AG20443 (cell line): ENCODE measurements around the gene PTPRT.
"Not testable (repeated sequence)": the region's sequence is repeated elsewhere in the genome, so short reads cannot be mapped to it uniquely, and the experiment has no call there.

Experiments used
- DNase-seq: peaks from one replicate; pipeline ENCODE4 v3.0.0; 2012; ENCODE audit warnings: low spot score, mixed read lengths

PTPRT gene

GRCh38 chr20:42281801-42282200 is 907.9 kb downstream of the PTPRT start:
- no peak for DNase-seq

- no peak for DNase-seq
Observed at GRCh38 chr20:42276718-42277602, 912.7 kb downstream of the PTPRT start.

GRCh38 chr20:42274986-42275385 is 914.7 kb downstream of the PTPRT start:
- no peak for DNase-seq

GRCh38 chr20:42272516-42272915 is 917.2 kb downstream of the PTPRT start:
- DNase-seq, result no peak

GRCh38 chr20:42270539-42270938 is 919.2 kb downstream of the PTPRT start:
- no peak for DNase-seq

GRCh38 chr20:42267793-42268384 is 921.8 kb downstream of the PTPRT start:
- DNase-seq, result no peak

- DNase-seq, result no peak
Observed at GRCh38 chr20:42261766-42262270, 927.9 kb downstream of the PTPRT start.

GRCh38 chr20:42260184-42260583 is 929.5 kb downstream of the PTPRT start:
- DNase-seq, result no peak

- DNase-seq, result no peak
Observed at GRCh38 chr20:42259389-42259788, 930.3 kb downstream of the PTPRT start.

- no peak for DNase-seq
Observed at GRCh38 chr20:42258564-42259302, 931.0 kb downstream of the PTPRT start.

GRCh38 chr20:42255821-42256220 is 933.9 kb downstream of the PTPRT start:
- no peak for DNase-seq

GRCh38 chr20:42254673-42255072 is 935.0 kb downstream of the PTPRT start:
- DNase-seq, result no peak

- no peak for DNase-seq
Observed at GRCh38 chr20:42252116-42252515, 937.6 kb downstream of the PTPRT start.

GRCh38 chr20:42218621-42219374 is 970.9 kb downstream of the PTPRT start:
- DNase-seq, result no peak

- DNase-seq, result no peak
Observed at GRCh38 chr20:42214074-42214473, 975.6 kb downstream of the PTPRT start.

- no peak for DNase-seq
Observed at GRCh38 chr20:42212391-42212790, 977.3 kb downstream of the PTPRT start.

GRCh38 chr20:42206557-42206956 is 983.1 kb downstream of the PTPRT start:
- DNase-seq, result not testable (repeated sequence)

GRCh38 chr20:42204109-42204660 is 985.5 kb downstream of the PTPRT start:
- no peak for DNase-seq

- DNase-seq, result no peak
Observed at GRCh38 chr20:42197599-42197998, 992.1 kb downstream of the PTPRT start.

- no peak for DNase-seq
Observed at GRCh38 chr20:42193119-42193518, 996.6 kb downstream of the PTPRT start.

GRCh38 chr20:42192321-42192720 is 997.4 kb downstream of the PTPRT start:
- no peak for DNase-seq
